B cell (primary cell): Measurements from ENCODE around the gene PRPS1.

Source experiments
- EZH2 ChIP-seq: IDR thresholded peaks from 2 replicates; pipeline ENCODE4 v1.6.1; 2012; ENCODE audit warnings: borderline replicate concordance, low read depth, mild to moderate bottlenecking, moderate library complexity, low read length; ENCODE audit not compliant: insufficient read depth, poor library complexity, severe bottlenecking
- TF ChIP-seq, protein P1 (sequence below): fragments of 200-600 bp; IDR thresholded peaks from one replicate; pipeline ENCODE4 v1.8.0; 2022; ENCODE audit warnings: antibody characterized with exemption, mild to moderate bottlenecking

DNA sequence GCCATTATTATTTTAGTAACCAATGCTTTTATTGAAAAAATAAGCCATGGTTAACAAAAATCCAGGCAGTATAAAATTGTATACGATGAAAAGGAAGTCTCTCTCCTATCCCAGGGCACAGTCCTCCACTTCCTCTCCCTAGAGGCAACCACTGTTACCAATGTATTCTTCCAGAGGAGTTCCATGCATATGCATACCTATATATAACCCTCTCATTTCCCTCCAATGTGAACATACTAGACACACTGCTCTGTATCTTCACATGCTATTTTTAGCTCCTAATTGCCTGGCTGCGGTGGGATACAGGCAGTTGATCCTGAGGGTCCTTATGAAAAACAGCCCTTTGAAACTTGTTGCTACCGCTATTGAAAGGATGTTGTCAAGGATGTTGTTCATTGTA, 33.8 kb downstream of the PRPS1 start:
- TF ChIP-seq, protein P1, sequence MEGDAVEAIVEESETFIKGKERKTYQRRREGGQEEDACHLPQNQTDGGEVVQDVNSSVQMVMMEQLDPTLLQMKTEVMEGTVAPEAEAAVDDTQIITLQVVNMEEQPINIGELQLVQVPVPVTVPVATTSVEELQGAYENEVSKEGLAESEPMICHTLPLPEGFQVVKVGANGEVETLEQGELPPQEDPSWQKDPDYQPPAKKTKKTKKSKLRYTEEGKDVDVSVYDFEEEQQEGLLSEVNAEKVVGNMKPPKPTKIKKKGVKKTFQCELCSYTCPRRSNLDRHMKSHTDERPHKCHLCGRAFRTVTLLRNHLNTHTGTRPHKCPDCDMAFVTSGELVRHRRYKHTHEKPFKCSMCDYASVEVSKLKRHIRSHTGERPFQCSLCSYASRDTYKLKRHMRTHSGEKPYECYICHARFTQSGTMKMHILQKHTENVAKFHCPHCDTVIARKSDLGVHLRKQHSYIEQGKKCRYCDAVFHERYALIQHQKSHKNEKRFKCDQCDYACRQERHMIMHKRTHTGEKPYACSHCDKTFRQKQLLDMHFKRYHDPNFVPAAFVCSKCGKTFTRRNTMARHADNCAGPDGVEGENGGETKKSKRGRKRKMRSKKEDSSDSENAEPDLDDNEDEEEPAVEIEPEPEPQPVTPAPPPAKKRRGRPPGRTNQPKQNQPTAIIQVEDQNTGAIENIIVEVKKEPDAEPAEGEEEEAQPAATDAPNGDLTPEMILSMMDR, result no peak
- no peak for TF ChIP-seq EZH2
